GM23248 (cell line): ENCODE measurements around the gene MINDY4.

ENCODE experiments used
- EZH2 ChIP-seq: fragments of 200-600 bp; sonication (generic); IDR thresholded peaks from 2 replicates; pipeline ENCODE4 v1.6.1; 2018; ENCODE audit warnings: antibody characterized with exemption, mild to moderate bottlenecking; ENCODE audit not compliant: insufficient read depth, poor library complexity, severe bottlenecking
- EZH2phosphoT487 ChIP-seq: fragments of 200-600 bp; sonication (generic); IDR thresholded peaks from 2 replicates; pipeline ENCODE4 v1.6.1; 2018; ENCODE audit warnings: antibody characterized with exemption, moderate library complexity, mild to moderate bottlenecking, low read depth; ENCODE audit not compliant: insufficient read depth

- TF ChIP-seq EZH2 (no peak), EZH2phosphoT487 (no peak)
Observed at GRCh38 chr7:30843741-30844482, 72.7 kb downstream of the MINDY4 start.
